ENCODE results near the gene APBA2.

The APBA2 gene

DNA sequence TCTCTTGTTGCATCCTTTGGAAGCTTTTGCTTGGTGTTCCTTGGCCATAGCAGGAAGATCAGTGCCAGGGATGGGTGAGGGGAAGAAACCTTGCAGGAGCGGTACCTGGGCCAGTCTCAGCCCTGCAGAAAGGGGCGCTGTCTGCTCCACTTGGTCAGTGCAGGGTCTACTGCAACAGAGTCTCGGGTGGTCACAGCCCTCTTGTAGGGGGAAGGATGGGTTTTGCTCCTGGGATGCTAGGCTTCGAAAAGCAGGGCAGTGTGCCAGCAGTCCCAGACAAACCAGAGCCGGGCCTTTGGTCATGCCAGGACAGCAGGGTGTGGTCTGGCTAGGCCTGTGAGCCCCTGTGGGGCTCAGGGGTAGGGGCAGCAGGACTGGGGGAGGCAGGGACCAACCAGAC lies 186.7 kb downstream of the APBA2 start:
- no peak for DNase-seq (ENCODE audit: low read depth in 1 of 2, low spot score in 1 of 2)

- DNase-seq (ENCODE audit: low read depth in 1 of 2, low spot score in 1 of 2): no peak
These were observed 188.3 kb downstream of the APBA2 start for GRCh38 chr15:29074045-29074444.

DNA sequence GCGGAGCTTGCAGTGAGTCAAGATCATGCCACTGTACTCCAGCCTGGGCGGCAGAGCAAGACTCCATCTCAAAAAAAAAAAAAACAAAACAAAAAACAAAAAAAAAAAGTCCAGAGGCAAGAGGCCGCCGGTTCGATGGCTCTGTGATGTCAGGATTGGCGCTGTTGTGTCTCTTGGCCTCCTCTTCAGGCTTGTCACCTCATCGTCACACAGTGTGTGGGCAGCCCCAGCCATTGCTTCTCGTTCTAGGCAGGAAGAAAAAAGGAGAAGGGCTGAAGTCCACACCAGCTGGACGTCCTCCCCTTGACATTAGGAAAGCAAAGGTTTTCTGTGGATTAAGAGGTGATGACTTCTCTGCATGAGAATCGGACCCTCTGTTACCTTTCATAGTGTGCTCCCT lies 192.8 kb downstream of the APBA2 start:
- no peak for DNase-seq (ENCODE audit: low read depth in 1 of 2, low spot score in 1 of 2)

DNA sequence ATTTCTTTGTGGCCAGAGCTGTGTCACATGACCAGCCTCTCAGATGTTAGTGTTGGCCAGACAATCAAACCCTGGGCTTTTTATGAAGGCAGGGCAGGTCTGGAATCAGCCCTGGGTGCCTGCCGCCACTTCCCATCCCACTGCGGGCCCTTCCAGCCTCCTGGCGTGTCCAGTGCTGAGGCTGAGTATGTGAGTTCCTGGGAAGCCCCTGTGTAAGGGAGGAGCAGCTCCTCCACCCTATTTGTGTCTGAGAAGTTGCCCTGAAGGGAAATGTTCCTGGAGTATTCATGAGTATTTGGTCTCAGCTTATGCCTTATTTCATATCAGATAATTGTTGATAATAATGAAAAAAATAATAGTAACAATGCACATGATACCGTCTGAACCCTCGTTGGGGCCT lies 193.7 kb downstream of the APBA2 start:
- no peak for DNase-seq (ENCODE audit: low read depth in 1 of 2, low spot score in 1 of 2)

GRCh38 chr15:29081781-29082180 lies 196.0 kb downstream of the APBA2 start:
- DNase-seq (ENCODE audit: low read depth in 1 of 2, low spot score in 1 of 2): no peak

DNA sequence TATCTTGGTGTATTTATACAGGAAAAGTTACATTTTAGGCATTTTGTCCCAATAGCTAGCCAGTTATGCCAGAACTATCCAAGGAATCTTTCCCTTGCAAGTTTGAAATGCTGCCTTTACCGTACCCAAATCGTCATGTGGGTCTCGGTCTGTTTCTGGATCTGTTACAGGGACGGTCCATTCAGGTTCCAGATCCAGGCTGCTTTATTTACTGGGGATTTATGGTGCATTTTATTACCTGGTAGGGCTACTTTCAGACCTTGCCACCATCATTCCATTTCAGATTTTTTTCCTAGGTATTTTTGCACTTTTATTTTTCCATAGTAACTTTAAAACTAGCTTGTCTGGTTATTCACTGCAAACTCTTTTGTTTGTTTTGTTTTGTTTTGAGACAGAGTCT lies 197.4 kb downstream of the APBA2 start:
- DNase-seq (ENCODE audit: low read depth in 1 of 2, low spot score in 1 of 2): no peak

GRCh38 chr15:29083858-29084257 lies 198.1 kb downstream of the APBA2 start:
- no peak for DNase-seq (ENCODE audit: low read depth in 1 of 2, low spot score in 1 of 2)

GRCh38 chr15:29086001-29086400 lies 200.2 kb downstream of the APBA2 start:
- DNase-seq (ENCODE audit: low read depth in 1 of 2, low spot score in 1 of 2): no peak

- no peak for DNase-seq (ENCODE audit: low read depth in 1 of 2, low spot score in 1 of 2)
These were observed 201.1 kb downstream of the APBA2 start for GRCh38 chr15:29086891-29087290.

GRCh38 chr15:29087521-29088285 lies 201.9 kb downstream of the APBA2 start:
- no peak for DNase-seq (ENCODE audit: low read depth in 1 of 2, low spot score in 1 of 2)

GRCh38 chr15:29088666-29089065 lies 202.9 kb downstream of the APBA2 start:
- no peak for DNase-seq (ENCODE audit: low read depth in 1 of 2, low spot score in 1 of 2)

GRCh38 chr15:29089731-29090616 lies 204.2 kb downstream of the APBA2 start:
- no peak for DNase-seq (ENCODE audit: low read depth in 1 of 2, low spot score in 1 of 2)

GRCh38 chr15:29090617-29091466 lies 205.1 kb downstream of the APBA2 start:
- DNase-seq (ENCODE audit: low read depth in 1 of 2, low spot score in 1 of 2): peak in 1 of 2 donors; percentile 53

DNA sequence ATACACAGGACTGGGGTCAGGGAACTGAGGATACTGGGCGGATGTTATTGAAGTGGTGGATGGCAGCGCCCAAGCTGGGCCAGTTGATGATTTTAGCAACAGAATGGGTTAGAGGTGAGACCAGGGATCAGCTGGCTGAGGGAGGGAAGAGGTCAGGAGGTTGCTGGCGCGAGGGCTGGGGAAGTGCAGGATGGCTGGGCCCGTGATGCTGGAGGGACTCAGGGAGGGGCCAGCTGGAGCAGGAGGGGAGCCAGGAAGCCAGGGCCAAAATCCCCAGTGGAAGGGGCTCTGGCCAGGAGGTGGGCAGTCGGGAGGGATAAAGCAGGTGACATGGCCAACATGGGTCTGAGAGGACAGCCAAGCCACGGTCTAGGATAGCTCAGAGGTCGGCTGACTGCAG lies 205.9 kb downstream of the APBA2 start:
- DNase-seq (ENCODE audit: low read depth in 1 of 2, low spot score in 1 of 2): no peak

DNA sequence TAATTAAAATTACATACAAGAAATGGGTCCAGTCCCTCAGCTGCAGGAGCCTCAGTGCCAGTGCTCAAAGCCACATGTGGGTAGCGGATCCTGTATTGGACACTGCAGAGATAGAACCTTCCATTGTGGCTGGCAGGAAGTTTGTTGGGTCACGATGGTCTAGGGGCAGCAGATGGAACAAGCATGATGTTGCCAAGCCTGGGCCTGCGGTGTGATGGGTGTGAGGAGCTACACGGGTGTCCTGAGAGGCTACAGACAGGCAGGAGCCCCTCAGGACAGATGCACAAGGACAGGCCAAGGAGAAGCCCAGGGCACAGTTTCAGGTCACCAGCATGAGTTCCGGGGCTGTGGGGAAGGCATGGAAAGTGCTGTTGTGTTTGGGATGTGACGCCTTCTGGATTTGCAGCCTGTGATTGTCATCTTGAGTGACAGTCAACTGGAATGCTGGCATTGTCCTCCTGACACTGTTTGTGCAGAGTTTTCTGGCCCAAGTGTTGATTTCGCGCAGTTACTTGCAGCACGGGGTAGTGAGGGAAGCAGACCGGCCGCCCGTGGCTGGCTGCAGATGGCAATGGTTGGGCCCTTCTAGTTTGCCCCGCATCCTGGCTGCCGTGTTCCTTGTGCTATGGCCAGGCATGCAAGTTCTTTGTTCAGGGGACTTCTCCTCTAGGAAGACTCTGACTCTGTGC lies 206.7 kb downstream of the APBA2 start:
- DNase-seq (ENCODE audit: low read depth in 1 of 2, low spot score in 1 of 2): no peak

DNA sequence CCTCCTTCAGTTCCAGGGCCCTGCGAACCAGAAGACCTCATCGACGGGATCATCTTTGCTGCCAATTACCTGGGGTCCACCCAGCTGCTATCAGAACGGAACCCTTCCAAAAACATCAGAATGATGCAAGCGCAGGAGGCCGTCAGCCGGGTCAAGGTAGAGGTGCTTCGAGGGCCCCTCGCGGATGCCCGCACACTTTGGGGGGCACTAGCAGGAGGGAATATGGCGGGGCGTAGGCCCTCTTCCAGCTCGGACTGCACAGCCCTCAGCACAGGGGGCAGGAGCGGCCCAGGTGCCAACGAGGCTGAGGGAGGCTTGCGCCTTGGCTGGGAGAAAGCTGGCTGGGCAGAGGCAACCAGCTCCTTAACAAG lies 207.3 kb downstream of the APBA2 start:
- DNase-seq (ENCODE audit: low read depth in 1 of 2, low spot score in 1 of 2): no peak

DNA sequence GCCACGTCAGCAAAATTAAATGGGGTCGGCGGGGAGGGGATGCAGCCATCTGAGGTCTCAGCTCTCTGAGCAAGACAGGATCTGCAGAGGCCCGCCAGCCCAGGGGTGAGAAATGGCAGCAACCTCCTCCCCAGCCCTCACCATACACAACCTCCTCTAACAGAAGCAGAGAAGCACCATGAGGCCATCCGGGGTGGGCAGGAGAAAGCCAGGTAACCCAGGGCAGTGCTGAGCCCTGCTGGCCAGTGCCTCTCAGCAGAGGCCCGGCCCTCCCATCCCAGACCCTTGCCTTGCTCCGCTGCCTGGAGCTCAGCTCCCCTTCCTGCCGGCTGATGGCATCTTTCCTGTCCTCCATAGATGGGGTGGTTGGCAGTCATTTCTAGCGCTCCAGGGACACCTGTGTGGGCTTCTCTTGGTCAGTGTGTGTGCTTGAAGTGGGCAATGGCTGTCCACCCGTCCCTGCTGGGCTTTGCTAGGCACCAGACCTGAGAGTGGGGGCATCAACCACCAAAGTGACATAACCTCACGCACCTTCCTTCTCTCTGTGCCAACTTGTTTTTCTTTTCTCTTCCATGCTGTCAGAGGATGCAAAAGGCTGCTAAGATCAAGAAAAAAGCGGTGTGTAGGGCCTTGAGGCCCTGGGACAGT lies 208.0 kb downstream of the APBA2 start:
- no peak for DNase-seq (ENCODE audit: low read depth in 1 of 2, low spot score in 1 of 2)

- DNase-seq (ENCODE audit: low read depth in 1 of 2, low spot score in 1 of 2): no peak
These were observed 208.9 kb downstream of the APBA2 start for GRCh38 chr15:29094711-29095110.

DNA sequence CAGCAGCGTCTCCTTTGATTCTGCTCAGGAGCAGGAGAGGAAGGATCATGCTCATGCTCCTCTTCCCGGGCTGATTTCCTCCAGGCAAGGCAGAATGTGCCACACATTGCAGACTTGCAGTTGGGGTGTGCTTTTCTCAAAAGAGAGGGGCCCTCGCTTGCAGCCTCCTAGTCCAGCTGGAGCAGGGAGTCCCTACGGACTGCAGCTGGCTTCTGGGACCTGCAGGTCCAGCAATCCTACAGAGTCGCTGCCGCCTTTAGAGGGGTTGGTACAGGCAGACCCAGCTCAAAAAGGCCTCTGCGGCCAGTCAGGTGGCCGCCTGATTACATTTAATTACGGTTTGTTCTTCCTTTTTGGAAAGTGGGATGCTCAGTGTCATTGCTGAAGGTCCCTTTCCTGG lies 210.0 kb downstream of the APBA2 start:
- DNase-seq (ENCODE audit: low read depth in 1 of 2, low spot score in 1 of 2): no peak

- no peak for DNase-seq (ENCODE audit: low read depth in 1 of 2, low spot score in 1 of 2)
These were observed 211.4 kb downstream of the APBA2 start for GRCh38 chr15:29097168-29097567.
